GM12892 (cell line): ENCODE results near the gene TLK2.

Experiments used
- POLR2A ChIP-seq: IDR thresholded peaks from 2 replicates; pipeline ENCODE4 v1.6.1; 2011; ENCODE audit warnings: low read depth, low read length, control low read depth
- POLR2AphosphoS5 ChIP-seq: IDR thresholded peaks from 2 replicates; pipeline ENCODE4 v1.6.1; 2011; ENCODE audit warnings: low read depth, low read length, control low read depth
- TAF1 ChIP-seq: IDR thresholded peaks from 2 replicates; pipeline ENCODE4 v1.6.1; 2011; ENCODE audit warnings: low read depth, mild to moderate bottlenecking, control low read depth, low read length, borderline replicate concordance

GRCh38 chr17:62660629-62661118 lies 182.0 kb downstream of the TLK2 start:
- no peak for TF ChIP-seq POLR2A
- no peak for TF ChIP-seq POLR2AphosphoS5
- no peak for TF ChIP-seq TAF1
